ENCODE results near the gene TLK2. TPM values are rescaled to one million over a fixed set of nuclear protein-coding genes. Genes with fewer than 3 reads are reported as not detected.

The TLK2 gene
- 37.4 and 67.5 TPM in 2 replicates for total RNA-seq

GRCh38 chr17:62478424-62478879 is at the start of gene TLK2:
Gene TLK2 (plus strand): TSS chr17:62478825. CDS start chr17:62481126, 2,301 bp downstream.

GRCh38 chr17:62627219-62627903 is 148.7 kb downstream of the TLK2 start, which contains the start of gene MRC2:
Gene MRC2 (plus strand): TSS chr17:62627670. CDS start chr17:62627803, 133 bp downstream.

Other genes with a start within 250 kb of the TLK2 start
- gene EFCAB3, start 98.3 kb upstream of the TLK2 start, total RNA-seq = not detected in 2 replicates
- gene METTL2A, start 54.9 kb upstream of the TLK2 start, total RNA-seq = 13.4 and 18.8 TPM in 2 replicates
- 1.8 and 20.5 TPM in 2 replicates for gene MRC2, start 148.8 kb downstream of the TLK2 start, total RNA-seq

Data from bladder microvascular endothelial cell (primary cell).